Effector memory CD4-positive, alpha-beta T cell (primary cell): ENCODE results near the gene GJB5.
"Not testable (repeated sequence)": the region's sequence is repeated elsewhere in the genome, so short reads cannot be mapped to it uniquely, and the experiment has no call there.

Experiments used
- DNase-seq, 3 donors: peaks; one replicate each; pipeline ENCODE4 v3.0.0-alpha.2; 2020
- H3K27ac ChIP-seq: 2 replicates; pipeline ENCODE4 v1.7.0; 2013; ENCODE audit warnings: mild to moderate bottlenecking, low read length, moderate library complexity; ENCODE audit not compliant: insufficient read depth, poor library complexity, severe bottlenecking
- H3K27me3 ChIP-seq: replicated peaks from 2 replicates; pipeline ENCODE4 v1.7.0; 2013; ENCODE audit warnings: mild to moderate bottlenecking, low read length; ENCODE audit not compliant: insufficient read depth, control insufficient read depth, poor library complexity, severe bottlenecking
- H3K36me3 ChIP-seq: 2 replicates; pipeline ENCODE4 v1.7.0; 2013; ENCODE audit warnings: mild to moderate bottlenecking, low read length, moderate library complexity; ENCODE audit not compliant: control insufficient read depth, insufficient read depth
- H3K4me1 ChIP-seq: 2 replicates; pipeline ENCODE4 v1.7.0; 2013; ENCODE audit warnings: low read length, mild to moderate bottlenecking; ENCODE audit not compliant: control insufficient read depth, insufficient read depth, poor library complexity, severe bottlenecking
- H3K4me3 ChIP-seq: 2 replicates; pipeline ENCODE4 v1.7.0; 2013; ENCODE audit warnings: low read length, low read depth, mild to moderate bottlenecking; ENCODE audit not compliant: insufficient read depth, poor library complexity, severe bottlenecking
- H3K9me3 ChIP-seq: 2 replicates; pipeline ENCODE4 v1.7.0; 2013; ENCODE audit warnings: mild to moderate bottlenecking, low read length, moderate library complexity; ENCODE audit not compliant: control insufficient read depth

The GJB5 gene

DNA sequence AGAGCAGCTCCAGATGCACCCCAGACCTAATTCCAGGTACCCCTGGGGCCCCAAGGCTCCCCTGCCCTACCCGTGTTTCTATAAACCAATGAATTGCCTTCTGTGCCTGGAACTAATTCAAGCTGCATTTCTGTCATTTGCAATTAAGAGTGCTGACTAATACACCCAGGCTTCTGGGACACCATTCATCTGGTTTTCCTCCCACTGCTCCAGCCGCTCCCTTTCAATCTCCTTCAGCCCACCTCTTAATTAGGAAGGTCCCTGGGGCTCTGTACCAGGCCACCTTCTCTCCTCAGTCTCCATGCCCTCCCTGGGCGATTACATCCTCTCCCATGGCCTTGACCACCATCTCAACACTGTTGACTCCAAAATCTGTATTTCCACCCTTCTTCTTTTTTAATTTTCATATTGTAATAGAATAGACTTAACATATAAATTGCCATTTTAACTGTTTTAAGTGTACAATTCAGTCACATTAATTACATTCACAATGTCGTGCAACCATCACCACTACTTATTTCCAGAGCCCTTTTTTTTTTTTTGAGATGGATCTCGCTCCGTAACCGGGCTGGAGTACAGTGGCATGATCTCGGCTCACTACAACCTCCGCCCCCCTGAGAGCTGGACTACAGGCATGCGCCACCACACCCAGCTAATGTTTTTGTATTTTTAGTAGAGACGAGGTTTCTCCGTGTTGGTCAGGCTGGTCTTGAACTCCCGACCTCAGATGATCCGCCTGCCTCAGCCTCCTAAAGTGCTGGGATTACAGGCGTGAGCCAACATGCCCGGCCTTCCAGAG, 16.9 kb downstream of the GJB5 start:
- Histone ChIP-seq H3K4me1 (no peaks in the 10 kb centered on the region), H3K4me3 (no peak overlapping the region), H3K36me3 (no peaks in the 10 kb centered on the region), H3K27ac (no peak overlapping the region), H3K27me3 (no peaks in the 10 kb centered on the region), H3K9me3 (no peaks in the 10 kb centered on the region)
- no peak for DNase-seq

DNA sequence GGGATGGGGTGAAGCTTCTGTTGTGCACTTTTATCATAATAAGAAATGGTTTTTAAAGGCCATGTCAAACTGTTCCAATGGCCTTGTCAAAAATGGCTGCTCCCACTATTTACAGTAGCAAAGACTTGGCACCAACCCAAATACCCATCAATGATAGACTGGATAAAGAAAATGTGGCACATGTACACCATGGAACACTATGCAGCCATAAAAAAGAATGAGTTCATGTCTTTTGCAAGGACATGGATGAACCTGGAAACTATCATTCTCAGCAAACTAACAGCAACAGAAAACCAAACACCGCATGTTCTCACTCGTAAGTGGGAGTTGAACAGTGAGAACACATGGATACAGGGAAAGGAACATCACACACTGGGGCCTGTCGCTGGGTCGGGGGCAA, 18.3 kb downstream of the GJB5 start:
- DNase-seq, H3K4me1 ChIP-seq, H3K27me3 ChIP-seq, H3K4me3 ChIP-seq, H3K36me3 ChIP-seq, H3K9me3 ChIP-seq, H3K27ac ChIP-seq: not testable (repeated sequence)

DNA sequence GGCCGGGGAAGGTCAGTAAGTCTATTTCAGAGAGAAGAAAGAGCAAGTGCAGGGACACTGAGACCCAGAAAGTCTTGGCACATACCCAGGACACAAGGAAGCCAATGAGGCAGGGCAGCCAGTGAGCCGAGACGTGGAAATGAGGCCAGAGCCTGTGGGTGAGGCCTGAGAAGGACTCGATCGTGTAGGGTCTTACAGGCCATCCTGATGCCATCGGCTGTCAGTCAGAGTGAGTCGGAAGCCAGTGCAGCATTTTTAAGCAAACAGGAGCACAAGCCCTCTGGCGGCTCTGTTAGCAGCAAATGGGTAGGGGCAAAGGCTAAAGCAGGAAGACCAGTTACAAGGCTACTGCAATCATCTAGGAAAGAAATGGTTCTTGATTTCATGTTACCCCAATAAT, 20.1 kb downstream of the GJB5 start:
- Histone ChIP-seq H3K27me3 (no peaks in the 10 kb centered on the region), H3K4me1 (no peaks in the 10 kb centered on the region)
- no peak for DNase-seq

DNA sequence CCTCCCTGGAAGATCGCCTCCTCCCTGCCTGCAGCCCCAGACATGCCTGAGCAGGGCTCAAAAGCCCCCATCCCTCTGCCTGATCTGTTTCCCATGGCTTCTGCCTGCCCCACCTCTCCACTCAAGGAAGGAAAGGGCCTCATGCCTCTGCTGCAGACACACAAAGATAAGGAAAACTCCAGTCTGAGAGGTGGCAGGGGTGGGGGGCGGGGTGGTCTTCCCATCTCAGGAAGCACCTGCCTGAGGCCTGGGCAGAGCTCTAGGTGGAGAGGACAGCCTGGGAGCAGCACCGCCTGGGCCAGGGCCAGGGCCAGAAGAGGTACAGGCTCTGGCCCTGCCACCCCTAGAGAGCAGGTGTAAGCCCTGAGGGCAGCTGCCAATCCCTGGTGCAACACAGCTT, 22.1 kb downstream of the GJB5 start:
- H3K4me1 ChIP-seq, result peaks cover 9% of the 10 kb centered on the region
- H3K36me3 ChIP-seq, result no peaks in the 10 kb centered on the region
- H3K27me3 ChIP-seq, result peaks cover 12% of the 10 kb centered on the region
- H3K27ac ChIP-seq, result no peak overlapping the region
- no peaks in the 10 kb centered on the region for H3K9me3 ChIP-seq
- H3K4me3 ChIP-seq, result no peak overlapping the region
- no peak for DNase-seq

More for the DNA sequence above, 20.1 kb downstream of the GJB5 start:
- no peaks in the 10 kb centered on the region for H3K36me3 ChIP-seq
- H3K27ac ChIP-seq, result no peak overlapping the region
- no peak overlapping the region for H3K4me3 ChIP-seq
- no peaks in the 10 kb centered on the region for H3K9me3 ChIP-seq

DNA sequence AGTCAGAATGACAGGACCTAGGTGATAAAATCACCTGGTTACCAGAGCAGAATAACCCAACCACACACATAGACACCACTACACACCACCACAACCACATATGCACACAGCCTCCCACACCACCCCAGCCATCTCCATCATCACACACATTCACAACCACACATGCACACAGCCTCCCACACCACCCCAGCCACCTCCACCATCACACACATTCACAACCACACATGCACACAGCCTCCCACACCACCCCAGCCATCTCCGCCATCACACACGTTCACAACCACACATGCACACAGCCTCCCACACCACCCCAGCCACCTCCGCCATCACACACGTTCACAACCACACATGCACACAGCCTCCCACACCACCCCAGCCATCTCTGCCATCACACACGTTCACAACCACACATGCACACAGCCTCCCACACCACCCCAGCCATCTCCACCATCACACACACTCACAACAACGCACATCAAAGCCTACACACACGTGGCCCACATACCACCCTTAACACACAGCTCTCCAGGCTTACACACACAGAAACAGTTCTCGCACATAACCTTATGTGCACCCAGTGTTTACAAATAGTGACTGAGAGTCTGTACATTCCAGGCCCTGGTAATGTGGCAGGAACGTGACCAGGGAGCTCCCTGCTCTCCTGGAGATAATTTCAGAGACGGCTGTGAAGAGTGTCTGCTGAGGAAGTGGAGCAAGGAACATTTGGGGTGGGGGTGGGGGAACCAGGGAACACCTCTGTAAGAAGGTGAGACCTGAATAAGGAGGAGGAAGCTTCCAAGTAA, 22.9 kb downstream of the GJB5 start:
- Histone ChIP-seq H3K27me3 (peaks cover 18% of the 10 kb centered on the region), H3K36me3 (no peaks in the 10 kb centered on the region), H3K4me3 (no peak overlapping the region), H3K27ac (no peak overlapping the region), H3K9me3 (no peaks in the 10 kb centered on the region), H3K4me1 (peaks cover 12% of the 10 kb centered on the region)
- no peak for DNase-seq

DNA sequence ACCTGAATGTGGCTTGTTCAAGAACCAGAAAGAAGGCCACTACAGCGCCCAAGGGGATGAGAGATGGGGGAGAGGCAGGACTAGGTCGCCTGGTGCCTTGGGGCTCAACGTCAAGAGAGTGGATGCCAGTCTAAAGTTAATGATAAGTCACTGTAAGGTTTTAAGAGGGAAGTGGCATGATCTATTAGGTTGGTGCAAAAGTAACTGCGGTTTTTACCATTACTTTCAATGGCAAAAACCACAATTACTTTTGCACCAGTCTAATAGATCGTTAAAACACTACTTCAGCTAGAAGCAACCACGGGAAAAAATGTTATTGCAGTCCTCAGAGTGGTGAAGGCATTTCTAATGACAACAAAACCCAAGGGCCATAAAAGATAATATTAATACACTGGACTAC, 23.5 kb downstream of the GJB5 start:
- Histone ChIP-seq H3K27me3 (peaks cover 18% of the 10 kb centered on the region), H3K36me3 (no peaks in the 10 kb centered on the region), H3K4me3 (no peak overlapping the region), H3K4me1 (peaks cover 12% of the 10 kb centered on the region), H3K27ac (no peak overlapping the region), H3K9me3 (no peaks in the 10 kb centered on the region)
- no peak for DNase-seq

DNA sequence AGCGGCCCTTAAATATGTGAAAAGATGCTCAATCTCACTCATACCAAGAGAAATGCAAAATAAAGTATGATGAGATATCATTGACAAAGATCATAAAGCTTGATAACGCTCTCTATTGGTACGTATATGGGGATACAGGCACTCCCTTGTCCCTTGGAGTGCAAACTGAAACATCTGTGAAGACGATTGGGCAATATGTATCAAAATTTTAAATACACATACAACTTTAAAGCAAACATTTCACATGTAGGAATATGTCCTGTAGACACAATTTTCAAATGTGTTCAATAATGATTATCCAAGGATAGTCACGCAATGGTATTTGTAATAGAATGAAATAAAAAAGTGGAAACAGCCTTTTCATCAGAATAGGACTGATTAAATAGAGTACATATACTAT, 24.2 kb downstream of the GJB5 start:
- peaks cover 12% of the 10 kb centered on the region for H3K4me1 ChIP-seq
- H3K4me3 ChIP-seq, result no peak overlapping the region
- H3K27ac ChIP-seq, result no peak overlapping the region
- peaks cover 18% of the 10 kb centered on the region for H3K27me3 ChIP-seq
- DNase-seq, result no peak
- H3K36me3 ChIP-seq, result no peaks in the 10 kb centered on the region
- H3K9me3 ChIP-seq, result no peaks in the 10 kb centered on the region

DNA sequence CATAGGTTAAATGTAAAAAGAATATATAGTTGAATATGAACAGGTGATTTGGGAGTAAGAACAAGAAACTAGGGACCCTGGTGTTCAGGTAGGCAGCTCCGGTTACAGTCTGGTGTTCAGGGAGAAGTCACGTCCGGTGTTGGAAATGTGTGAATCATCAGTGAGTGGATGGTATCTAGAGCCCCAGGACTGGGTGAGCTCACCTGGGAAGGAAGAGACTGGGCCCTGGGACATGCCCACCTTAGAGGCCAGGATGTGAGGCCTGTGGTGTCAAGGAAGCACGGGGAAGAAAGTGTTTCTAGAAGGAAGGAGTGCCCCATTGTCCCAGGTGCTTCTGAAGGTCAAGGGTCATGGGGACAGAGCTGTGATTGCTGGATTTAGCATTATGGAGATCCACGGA, 24.7 kb downstream of the GJB5 start:
- Histone ChIP-seq H3K4me3 (no peak overlapping the region), H3K4me1 (peaks cover 12% of the 10 kb centered on the region), H3K27ac (no peak overlapping the region), H3K36me3 (no peaks in the 10 kb centered on the region), H3K27me3 (peaks cover 18% of the 10 kb centered on the region), H3K9me3 (no peaks in the 10 kb centered on the region)
- no peak for DNase-seq

DNA sequence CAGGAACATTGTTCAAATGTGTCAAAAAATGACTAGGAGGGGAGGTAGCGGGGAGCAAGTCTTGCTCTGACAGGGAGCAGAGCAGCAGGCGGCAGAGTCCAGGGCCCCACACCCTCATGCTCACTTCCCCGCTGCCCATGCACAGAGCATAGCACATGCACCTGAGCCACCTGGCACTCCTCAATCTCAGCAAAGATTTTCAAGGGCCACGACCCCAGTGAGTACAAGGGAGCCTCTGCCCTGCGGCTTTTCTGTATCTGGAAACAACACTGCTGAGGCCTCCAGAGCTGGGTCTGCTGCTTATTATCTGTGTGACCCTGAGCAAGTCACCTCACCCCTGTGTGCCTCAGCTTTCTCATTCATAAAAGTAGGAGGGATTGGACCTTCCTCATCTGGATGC, 25.1 kb downstream of the GJB5 start:
- Histone ChIP-seq H3K4me3 (no peak overlapping the region), H3K27me3 (peaks cover 18% of the 10 kb centered on the region), H3K9me3 (no peaks in the 10 kb centered on the region), H3K36me3 (no peaks in the 10 kb centered on the region), H3K4me1 (peaks cover 12% of the 10 kb centered on the region), H3K27ac (no peak overlapping the region)
- no peak for DNase-seq

DNA sequence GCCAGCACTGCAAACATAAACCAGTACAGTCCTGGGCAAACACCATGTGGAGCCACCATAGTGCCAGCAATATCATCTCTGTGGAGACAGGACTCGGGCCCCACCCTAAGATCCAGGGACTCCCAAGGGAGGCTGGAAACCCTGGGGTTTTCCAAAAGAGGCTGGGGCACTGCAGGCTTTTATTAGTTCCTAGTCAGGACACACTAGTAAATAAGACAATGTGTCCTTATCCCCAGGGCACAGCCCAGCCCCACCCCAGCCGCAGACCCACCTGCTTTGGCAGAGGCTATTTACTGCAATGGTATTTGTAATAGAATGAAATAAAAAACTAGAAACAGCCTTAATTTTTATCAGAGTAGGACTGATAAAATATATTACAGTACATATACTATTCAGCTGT, 25.7 kb downstream of the GJB5 start:
- Histone ChIP-seq H3K4me3 (no peak overlapping the region), H3K27me3 (peaks cover 18% of the 10 kb centered on the region), H3K27ac (no peak overlapping the region), H3K9me3 (no peaks in the 10 kb centered on the region), H3K4me1 (peaks cover 12% of the 10 kb centered on the region), H3K36me3 (no peaks in the 10 kb centered on the region)
- DNase-seq, result no peak
